GM18502 (cell line): ENCODE results near the gene DTHD1.

Experiments used
- ATAC-seq: cut with Tn5 transposase; IDR thresholded peaks from one replicate; pipeline ENCODE4 v1.9.1; 2021; ENCODE audit warnings: mild to moderate bottlenecking; ENCODE audit not compliant: unreplicated experiment, poor library complexity

The DTHD1 gene

DNA sequence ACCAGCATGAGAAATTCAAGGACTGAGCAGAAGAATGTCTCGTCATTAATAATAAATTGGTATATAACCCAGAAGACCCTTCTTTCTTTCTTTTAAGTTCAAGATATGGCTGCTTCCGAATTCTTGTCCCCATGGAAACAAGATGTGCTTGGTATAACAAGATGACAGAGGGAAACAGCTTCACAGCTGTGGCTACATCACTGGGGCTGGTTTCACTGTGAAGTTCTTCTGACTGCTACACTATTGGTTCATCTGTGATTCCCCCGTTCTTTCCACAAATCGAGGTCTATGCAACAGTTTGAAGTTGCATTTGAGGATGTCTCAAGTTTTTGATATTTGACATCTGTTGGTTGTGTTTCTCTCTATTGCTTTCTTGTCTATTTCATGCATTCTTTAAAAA lies 12.3 kb upstream of the DTHD1 start:
- ATAC-seq = no peak

DNA sequence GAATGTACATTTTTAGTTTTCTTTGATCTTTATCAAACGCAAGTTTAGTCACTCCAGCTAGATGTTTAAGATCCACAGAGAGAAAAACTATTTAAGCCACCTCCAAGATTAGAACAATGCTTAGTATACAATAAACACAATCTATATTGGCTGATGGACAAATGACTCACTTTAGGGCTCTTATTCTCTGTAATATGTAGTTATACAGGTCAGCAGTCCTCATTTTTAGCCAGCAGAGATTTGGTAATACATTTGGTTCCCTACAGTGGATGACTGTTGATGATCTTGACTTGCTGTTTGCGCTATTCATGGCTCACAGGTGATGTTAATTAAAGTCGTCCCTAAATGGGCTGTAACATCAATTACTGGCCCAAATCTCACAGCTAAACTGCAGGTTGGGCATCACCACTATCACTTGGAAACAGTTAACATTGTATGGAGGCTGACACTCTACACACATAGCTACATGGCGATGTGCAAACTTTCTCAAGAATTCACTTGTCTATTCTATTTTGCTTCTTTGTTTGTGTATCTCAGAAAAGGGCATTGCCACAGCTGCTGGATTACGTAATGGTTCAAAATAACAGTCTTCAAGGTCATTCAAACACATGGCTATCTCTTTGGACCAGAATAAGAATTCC lies 11.8 kb upstream of the DTHD1 start:
- ATAC-seq = no peak

DNA sequence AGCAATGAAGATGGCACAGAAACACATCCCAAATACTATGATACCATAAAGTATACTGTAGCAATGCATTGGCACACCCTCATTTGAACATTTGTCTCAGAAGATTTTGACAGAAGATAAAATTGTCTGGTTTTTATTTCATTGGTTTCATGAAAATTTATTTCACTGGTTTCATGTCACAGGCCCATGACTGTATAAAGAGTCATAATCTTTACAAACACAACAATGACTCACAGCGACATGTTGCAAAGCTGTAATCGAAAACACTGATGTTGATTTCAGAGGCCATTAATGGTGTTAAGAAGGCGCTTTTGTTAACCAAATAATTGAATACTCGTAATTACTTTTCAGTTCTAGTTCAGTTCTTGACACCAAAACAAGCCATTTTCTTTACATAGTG lies 8.1 kb upstream of the DTHD1 start:
- ATAC-seq = no peak

DNA sequence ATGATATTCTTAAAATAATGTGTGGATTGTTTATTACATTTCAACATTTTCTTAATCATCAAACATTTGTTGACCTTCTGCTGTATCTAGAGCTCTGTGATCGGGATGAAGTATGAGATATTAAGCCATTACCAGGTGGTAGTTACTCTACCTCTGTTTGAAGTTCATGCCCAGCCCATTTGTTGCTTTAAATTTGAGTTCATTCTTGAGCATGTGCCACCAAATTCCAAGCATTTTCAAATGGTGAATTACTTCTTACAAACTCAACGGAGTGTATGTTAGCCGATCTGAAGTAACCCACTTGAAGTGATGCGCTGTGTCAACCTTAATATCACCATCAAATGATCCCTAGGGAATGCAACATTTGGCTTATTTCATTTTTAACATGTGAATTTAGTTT lies 7.3 kb upstream of the DTHD1 start:
- ATAC-seq = no peak

DNA sequence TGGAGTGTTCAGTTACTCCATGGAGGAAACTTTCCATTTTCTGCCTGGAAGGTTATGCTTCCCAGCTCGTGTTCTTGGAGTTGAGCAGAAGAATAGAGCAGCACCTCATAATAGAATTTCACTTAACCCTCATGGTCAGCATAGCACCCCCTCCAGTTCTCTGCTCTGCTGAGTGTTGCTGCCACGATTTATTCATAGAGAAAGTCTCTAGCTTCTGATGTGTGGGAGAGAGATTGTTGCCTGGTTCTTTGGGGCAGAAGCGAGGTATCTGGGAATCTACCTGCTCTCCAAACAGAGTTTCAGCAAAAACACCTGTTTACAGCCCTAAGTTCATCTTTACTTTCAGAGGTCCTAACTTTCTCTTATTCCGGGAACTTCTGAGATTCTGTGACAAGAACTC lies 3.9 kb upstream of the DTHD1 start:
- no peak for ATAC-seq

DNA sequence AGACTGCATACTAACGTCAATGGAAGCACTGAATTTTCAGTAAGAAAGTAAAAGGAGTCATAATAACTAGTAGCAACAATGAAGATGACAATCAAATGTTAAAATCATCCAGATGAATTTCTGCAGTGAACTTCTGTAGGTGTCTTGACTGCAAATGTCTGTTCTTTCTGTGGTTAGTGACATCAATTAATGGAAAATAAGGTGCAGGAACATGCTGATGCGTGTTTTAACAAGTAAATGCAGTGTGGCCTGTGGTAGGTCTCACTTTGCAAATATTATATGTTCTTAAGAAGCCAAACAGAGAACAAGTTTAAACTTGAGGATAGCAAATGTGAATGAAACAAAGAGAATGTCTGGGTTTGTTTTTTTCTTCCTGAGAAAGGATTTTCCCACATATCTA lies 2.6 kb upstream of the DTHD1 start:
- ATAC-seq = no peak

DNA sequence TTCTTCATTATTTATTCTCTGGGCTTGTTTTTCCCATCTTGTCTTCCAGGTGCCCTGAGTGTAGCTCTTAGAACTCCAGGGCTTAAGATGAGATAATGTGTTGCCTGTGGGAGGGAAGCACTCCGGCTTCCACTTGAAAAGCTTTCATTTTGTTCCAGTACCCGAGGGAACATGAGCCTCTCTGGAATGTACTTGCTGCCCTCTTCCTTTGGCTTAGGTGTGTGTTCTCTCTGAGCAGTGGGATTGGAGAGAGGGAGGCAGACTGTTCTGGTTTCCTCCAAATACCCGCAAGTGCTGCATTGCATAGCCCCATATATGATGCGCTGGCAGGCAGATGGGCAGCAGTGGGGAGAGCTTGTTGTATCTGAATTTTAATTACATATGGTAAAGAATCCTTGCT lies 861 bp upstream of the DTHD1 start:
- ATAC-seq = no peak

DNA sequence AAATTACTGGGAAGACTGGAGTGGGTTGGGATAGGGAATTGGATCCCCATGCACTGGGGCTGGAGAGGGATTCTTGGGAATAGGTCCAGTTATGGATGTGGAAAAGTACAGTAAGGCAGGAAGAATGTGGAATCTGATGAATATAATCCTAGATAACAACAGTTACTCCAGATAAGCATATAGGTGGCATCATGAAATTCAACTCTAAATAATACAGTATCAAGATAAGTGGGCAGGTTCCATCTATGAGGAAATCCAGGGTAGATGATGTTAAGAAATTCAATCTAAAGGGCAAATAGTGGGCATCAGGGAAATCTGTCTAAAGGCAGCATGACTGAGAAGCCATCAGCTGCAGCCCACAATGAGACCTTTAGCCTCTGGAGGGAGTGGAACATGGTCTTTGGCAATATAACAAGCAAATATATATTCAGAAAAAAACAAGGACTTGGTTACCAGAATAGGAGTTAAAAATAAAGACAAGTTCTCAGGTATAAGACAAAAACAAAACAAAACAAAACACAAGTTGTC lies 1.2 kb downstream of the DTHD1 start:
- ATAC-seq = no peak

DNA sequence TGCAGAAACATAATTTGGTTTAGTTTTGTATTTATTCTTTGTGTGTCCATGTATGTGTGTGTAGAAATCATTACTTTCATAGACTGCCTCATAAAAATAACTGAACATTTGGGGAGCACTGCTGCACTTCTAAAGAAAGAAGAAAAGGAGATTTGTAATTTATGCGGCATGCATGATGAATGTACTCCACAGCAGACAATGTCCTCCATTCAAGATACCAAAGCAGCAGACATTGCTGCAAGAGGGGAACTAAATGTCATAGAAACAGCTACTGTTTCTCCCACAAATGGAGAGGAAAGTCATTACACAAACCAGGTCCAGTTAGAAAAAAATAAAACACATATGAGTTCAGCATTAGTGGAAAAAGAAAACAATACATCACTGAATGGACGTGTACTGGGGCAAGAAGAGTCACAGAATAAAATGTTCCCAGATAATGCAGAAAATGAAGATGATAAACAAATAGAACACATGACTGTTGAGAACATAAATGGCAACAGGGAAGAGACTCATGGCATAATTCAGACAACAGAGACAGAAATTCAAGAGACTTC lies 2.6 kb downstream of the DTHD1 start:
- ATAC-seq = no peak

DNA sequence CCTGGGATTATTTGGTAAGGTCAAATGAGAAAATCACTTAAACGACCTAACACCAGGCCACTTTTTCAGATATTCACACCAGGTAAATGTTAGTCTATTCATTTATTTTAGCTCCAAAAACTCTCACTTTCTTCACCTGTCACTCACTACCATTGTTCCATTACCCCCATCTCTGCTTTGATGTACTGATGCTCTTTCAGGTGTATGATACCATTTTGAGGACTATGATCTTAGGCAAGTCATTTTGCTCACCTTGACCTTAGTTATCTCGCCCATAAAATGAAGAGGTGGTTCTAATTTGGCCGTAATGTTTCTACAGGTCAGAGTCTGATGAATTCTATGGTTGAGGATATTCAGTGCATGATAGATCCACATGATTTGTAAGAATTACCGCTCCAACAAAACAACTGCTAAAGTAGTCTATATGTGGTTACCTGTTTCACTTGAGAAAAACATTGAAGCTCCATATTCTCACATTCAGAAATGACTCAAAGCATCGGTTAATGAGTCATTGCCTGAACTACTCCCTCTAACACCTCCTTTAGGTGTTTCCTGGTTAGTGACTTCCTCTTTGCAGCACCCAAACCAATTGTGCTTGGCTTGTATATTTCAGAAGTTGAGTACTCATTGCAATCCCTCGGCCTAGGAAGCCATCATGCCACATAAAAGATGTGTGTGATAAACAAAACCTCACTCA lies 4.5 kb downstream of the DTHD1 start:
- ATAC-seq = peak; percentile 99

DNA sequence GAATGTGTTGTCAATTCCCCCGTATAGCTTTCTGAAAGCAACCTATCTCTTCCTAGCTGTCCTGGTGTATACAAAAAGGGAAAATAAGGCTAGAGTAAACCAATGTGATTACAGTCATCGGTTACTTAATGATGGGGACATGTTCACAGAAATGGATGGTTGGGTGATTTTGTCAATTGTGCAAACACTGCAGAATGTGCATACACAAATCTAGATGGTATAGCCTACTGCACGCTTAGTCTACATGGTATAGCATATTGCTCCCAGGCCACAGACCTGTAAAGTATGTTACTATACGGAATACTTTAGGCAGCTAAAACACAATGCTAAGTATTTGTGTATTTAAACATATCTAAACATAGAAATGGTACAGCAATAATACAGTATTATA lies 5.1 kb downstream of the DTHD1 start:
- ATAC-seq = no peak

DNA sequence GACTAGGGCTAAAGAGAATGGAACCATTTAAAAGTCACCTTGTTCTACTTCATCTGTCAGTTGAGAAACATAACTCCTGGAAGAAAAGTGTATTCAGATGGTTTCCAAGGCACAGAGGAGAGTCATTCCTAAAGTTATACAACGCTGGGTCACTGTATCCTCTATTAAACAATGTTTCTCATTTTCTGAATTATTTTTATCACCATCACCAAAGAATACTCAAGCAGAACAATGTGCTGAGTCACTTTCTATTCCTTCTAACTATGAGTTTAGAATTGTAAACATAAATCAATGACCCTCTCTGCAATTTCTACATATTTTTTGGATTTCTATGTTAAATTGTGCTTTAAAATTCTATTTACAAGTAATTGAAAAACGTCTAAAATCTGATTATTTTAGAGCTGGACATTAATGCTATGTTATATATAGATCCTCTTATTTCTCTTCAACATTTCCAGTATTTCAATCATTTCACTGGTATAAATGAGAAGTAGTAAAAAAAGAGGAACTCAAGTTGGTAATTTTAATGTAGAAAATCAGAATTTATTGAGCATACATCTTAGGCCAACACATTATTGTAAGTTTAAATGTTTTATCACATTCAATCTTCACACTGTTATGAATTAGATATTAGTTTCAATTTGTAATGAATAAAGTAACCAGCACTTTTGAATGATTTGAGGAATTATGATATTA lies 7.5 kb downstream of the DTHD1 start:
- ATAC-seq = no peak

DNA sequence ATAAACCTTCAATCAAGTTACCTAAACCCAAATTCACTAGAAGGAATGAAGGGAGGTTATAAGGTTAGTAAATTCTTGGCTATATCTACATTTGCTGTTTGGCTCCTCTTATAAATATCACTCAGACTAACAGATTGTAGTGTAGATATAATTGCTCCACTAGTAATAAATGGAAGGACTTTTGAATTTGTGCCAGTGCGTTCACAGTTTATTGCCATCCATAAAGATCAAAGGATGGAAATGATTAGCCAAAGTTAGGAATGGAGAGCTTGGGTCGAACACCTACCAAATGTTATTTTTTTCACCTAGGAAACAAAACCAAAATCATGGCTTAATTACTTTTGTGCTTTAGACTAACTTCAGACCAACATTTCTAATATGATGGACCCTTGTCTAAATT lies 9.2 kb downstream of the DTHD1 start:
- ATAC-seq = no peak

DNA sequence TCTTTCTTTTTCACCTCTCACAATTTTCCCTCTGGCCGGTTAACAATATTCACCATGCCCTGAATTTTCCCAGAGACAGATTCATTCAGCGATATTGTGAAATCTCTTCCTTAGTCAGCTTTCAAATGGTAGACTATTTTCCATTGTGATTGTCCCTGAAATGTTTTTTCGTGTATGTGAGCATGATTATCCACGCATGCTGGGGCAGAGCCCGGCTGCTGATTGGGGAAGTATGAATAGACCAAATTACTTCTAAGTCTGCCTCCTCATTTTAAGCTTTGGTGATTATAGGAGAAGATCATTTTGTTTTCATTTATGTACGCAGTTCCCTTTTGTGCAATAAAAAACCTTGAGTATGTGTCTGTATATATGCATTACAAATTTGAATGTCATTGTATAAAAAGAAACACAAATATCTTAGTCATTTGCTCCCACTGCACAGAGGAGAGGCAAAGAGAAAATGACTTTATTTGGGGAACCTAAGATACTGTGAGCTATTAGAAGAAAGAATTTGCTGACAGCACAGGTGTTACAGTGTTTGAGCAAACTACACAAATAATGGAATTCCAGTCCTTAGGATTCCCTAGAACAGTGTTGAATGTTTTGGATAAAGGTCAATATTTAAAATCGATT lies 11.3 kb downstream of the DTHD1 start:
- ATAC-seq = no peak

DNA sequence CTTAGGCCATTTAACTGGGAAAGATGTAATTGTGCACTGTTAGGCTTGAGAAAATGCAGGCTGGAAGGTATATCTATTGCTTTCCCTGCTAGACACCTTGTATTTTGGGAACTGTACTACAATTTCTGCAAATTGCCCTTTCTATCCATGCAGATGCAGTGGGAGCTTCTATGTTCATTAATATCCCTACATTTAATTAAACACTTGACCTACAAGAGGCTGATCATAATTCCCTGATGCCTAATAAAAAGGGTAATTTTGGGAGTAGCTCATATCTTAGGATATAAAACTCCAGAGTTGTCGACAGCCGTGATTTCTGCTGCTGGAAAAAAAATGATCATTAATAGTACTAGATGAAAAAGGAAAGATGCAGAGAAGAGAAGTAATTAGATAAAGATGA lies 19.7 kb downstream of the DTHD1 start:
- ATAC-seq = no peak

DNA sequence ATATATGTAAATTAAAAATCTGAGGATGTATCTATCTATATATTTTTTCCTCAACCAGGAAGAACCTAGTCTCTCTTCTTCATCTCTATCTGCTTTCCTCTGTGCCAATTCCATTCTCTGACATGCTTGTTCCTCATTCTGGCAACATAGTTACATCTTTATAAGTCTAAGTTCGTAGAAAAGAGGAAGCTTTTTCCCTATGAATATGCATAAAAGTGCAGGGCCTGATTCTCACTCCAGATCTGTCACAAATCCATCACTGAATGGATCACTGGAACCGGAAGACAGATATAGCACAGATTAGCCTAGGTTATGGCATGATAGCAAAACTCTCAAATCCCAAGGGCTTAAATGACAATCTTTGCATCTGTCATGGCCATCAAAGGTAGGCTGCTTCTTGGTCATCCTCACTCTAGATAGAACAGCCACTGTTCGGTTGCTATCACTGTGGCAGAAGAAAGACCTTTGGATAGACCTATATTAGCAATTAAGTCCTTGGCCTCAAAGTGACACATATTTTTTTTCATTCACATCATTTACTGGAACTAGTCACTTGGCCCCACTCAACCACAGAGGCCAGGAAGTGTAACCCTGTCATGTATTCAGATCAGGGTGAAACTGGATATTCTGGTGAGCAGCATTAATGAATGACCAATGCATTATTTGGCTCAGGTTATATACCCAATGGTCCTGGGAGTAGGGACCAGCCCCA lies 22.2 kb downstream of the DTHD1 start:
- ATAC-seq = peak; percentile 75

DNA sequence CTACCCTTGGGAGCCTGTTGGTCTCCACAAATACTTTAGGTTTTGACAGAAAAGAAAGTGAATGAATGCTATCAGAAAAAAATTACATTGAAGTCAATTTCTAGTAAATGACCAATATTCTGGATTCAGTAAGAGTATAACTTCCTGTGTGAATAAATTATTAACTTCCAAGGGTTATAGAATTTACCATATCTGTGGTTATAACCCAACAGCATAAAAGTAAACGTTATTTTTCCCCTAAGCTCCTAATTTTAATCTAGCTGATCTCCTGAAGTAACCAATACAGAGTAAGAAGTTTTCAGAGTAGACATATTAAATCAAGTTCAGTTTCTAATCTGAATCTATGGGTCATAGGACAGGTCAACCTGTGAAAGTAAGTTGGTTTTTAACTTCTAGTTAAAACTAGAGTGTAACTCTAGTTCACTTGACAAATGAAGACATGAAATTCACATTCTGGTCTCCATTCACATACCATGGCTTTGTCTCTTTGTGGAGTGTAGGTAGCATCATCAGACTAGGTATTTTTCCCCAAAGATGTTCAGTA lies 22.8 kb downstream of the DTHD1 start:
- peak; percentile 37 for ATAC-seq

DNA sequence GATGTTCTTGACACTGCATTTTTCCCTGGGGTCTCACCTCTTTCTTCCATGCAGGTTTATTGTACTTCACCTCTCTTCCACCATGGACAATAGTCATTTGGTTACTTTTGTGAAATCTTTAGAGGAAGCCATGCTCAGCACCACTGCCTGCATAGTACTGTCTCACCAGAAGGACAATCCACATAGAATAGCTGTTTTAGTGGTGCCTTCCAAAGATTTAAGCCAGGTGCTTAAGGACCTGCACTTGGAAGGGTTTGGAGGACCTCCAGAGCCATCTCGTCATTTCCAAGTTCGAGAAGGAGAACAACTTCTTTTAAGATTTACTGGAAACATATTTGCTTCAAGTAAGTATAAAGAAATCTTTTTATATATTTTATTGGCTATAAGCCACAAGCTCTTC lies 26.7 kb downstream of the DTHD1 start:
- no peak for ATAC-seq

DNA sequence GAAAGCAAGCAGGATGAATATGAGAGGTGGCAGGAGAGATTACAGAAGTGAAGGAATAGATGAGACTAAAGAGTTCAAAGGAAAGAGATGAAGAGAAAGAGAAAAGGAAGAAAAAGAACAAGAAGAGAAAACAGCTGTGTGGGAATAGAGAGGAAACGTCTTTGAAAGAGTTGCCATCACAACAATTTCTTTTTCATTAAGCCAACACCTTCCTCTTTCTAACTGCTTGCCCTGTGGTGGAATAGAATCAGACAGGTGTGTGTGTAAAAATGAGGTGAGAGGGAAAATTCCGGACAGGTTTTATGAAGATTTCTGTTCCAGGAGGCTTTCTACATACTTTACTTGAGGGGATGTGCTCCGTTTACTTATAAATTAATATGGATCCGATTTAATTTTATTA lies 28.8 kb downstream of the DTHD1 start:
- ATAC-seq = no peak

DNA sequence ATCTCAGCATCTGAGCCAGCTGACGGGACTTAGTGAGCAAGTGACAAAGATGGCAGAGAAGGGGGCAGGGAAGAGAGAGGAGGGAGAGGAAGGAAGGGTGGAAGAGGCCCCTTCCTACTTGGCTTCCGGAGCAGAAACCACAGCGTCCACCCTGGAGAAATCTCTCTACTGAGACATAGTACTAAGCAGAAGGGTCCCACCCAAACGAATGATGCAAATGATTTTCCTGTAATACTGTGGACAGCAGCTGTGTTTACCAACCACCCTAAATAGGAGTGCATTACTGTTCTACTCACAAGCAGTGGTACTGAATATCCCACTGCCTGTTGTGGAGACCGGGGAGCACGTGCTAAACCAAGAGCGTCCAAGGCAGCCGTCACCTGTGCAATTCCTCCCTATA lies 29.4 kb downstream of the DTHD1 start:
- ATAC-seq = peak; percentile 90
